ENCODE data around the gene LCN6. TPM values are rescaled to one million over a fixed set of nuclear protein-coding genes. Genes with fewer than 3 reads are reported as not detected.

LCN6 gene
- total and polyA plus RNA-seq, 9 of the 15 experiments (the other 6 are each of a cell fraction or from before 2014, with no cell fraction given), result 0.10 to 0.45 (median 0.37) TPM; not detected in 5

DNA sequence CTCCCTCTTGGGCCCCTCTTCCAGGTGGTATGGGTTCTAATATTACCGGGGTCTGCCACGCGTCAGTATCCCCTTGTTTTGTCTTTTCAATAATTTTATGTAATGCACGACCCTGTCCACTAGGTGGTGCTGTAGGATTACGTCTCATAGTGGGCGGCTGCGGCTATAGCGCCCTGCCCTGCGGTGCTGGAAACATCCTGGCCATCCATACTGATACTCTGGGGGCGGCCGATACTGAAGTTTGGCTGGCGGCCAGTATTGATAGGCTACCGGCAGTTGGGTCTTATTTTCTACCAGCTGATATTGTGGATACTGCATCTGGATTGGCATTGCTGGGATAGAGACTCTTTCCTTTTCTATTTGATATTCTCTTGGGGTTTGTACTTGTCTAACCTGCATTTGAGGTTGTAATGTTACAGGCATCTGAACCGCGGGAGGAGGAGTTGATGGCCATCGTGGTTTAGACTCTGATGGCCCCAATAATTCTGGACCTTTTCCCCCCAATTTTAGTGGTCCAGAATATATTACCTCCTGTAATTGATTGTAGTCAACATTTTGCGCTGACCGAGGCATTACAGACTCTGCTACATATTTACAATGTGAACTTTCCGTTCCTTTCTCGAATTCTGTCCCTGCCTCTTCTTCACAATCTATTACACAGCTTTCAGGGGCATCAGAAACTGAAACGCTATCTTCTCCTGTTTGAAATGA, 39.5 kb upstream of the LCN6 start (continued):
- TF ChIP-seq ZNF23 (CRISPR knock-in tag; IDR thresholded peaks at IDR 0.05) (peak; percentile 65; the same call in 1 of the 2 replicates), HIVEP1 (CRISPR knock-in tag; IDR thresholded peaks at IDR 0.05) (no peak), ZNF212 (CRISPR knock-in tag; IDR thresholded peaks at IDR 0.05) (no peak), SIX5 (IDR thresholded peaks at IDR 0.05; ENCODE audit: borderline replicate concordance in 1 of 2, insufficient read depth in 1 of 2, low read depth in 1 of 2, low read length in 2 of 2) (no peak), KLF16 (IDR thresholded peaks at IDR 0.05) (0 out of 2 replicates have a peak, but pooled peaks have one; percentile 40), ZNF445 (CRISPR knock-in tag; IDR thresholded peaks at IDR 0.05; ENCODE audit: low read depth) (no peak), ZC3H8 (IDR thresholded peaks at IDR 0.05) (no peak), BRCA1 (IDR thresholded peaks at IDR 0.05) (no peak), BRCA1 (CRISPR knock-in tag; IDR thresholded peaks at IDR 0.05) (no peak), MYBL2 (IDR thresholded peaks at IDR 0.05; ENCODE audit: low read depth) (no peak), MYBL2 (CRISPR knock-in tag; IDR thresholded peaks at IDR 0.05; ENCODE audit: borderline replicate concordance) (no peak), TRIM24 (IDR thresholded peaks at IDR 0.05) (no peak), KLF13 (tag; IDR thresholded peaks at IDR 0.05; ENCODE audit: borderline replicate concordance, low read depth) (no peak), ZSCAN29 (IDR thresholded peaks at IDR 0.05) (no peak), NFRKB (IDR thresholded peaks at IDR 0.05; ENCODE audit: low read depth) (peak; percentile 54; the same call in 1 of the 2 replicates), RBM22 (IDR thresholded peaks at IDR 0.05; ENCODE audit: low read depth, low read length, poor library complexity, severe bottlenecking) (no peak)
- TF ChIP-seq, protein P1, sequence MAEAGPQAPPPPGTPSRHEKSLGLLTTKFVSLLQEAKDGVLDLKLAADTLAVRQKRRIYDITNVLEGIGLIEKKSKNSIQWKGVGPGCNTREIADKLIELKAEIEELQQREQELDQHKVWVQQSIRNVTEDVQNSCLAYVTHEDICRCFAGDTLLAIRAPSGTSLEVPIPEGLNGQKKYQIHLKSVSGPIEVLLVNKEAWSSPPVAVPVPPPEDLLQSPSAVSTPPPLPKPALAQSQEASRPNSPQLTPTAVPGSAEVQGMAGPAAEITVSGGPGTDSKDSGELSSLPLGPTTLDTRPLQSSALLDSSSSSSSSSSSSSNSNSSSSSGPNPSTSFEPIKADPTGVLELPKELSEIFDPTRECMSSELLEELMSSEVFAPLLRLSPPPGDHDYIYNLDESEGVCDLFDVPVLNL (CRISPR knock-in tag; IDR thresholded peaks at IDR 0.05; ENCODE audit: low read depth), result no peak
- TF ChIP-seq, protein P2, sequence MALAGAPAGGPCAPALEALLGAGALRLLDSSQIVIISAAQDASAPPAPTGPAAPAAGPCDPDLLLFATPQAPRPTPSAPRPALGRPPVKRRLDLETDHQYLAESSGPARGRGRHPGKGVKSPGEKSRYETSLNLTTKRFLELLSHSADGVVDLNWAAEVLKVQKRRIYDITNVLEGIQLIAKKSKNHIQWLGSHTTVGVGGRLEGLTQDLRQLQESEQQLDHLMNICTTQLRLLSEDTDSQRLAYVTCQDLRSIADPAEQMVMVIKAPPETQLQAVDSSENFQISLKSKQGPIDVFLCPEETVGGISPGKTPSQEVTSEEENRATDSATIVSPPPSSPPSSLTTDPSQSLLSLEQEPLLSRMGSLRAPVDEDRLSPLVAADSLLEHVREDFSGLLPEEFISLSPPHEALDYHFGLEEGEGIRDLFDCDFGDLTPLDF (CRISPR knock-in tag; IDR thresholded peaks at IDR 0.05), result no peak
- TF ChIP-seq, protein P3, sequence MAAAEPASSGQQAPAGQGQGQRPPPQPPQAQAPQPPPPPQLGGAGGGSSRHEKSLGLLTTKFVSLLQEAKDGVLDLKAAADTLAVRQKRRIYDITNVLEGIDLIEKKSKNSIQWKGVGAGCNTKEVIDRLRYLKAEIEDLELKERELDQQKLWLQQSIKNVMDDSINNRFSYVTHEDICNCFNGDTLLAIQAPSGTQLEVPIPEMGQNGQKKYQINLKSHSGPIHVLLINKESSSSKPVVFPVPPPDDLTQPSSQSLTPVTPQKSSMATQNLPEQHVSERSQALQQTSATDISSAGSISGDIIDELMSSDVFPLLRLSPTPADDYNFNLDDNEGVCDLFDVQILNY (CRISPR knock-in tag; IDR thresholded peaks at IDR 0.05), result 0 out of 2 replicates have a peak, but pooled peaks have one; percentile 29
- TF ChIP-seq, protein P4, sequence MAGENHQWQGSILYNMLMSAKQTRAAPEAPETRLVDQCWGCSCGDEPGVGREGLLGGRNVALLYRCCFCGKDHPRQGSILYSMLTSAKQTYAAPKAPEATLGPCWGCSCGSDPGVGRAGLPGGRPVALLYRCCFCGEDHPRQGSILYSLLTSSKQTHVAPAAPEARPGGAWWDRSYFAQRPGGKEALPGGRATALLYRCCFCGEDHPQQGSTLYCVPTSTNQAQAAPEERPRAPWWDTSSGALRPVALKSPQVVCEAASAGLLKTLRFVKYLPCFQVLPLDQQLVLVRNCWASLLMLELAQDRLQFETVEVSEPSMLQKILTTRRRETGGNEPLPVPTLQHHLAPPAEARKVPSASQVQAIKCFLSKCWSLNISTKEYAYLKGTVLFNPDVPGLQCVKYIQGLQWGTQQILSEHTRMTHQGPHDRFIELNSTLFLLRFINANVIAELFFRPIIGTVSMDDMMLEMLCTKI (IDR thresholded peaks at IDR 0.05; ENCODE audit: partially characterized antibody), result no peak
- TF ChIP-seq, protein P5, sequence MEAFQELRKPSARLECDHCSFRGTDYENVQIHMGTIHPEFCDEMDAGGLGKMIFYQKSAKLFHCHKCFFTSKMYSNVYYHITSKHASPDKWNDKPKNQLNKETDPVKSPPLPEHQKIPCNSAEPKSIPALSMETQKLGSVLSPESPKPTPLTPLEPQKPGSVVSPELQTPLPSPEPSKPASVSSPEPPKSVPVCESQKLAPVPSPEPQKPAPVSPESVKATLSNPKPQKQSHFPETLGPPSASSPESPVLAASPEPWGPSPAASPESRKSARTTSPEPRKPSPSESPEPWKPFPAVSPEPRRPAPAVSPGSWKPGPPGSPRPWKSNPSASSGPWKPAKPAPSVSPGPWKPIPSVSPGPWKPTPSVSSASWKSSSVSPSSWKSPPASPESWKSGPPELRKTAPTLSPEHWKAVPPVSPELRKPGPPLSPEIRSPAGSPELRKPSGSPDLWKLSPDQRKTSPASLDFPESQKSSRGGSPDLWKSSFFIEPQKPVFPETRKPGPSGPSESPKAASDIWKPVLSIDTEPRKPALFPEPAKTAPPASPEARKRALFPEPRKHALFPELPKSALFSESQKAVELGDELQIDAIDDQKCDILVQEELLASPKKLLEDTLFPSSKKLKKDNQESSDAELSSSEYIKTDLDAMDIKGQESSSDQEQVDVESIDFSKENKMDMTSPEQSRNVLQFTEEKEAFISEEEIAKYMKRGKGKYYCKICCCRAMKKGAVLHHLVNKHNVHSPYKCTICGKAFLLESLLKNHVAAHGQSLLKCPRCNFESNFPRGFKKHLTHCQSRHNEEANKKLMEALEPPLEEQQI (IDR thresholded peaks at IDR 0.05), result no peak

Measured in K562 (cell line).